HG02623 (cell line): ENCODE measurements around the gene OR8U1.
"Not testable (repeated sequence)": the region's sequence is repeated elsewhere in the genome, so short reads cannot be mapped to it uniquely, and the experiment has no call there.

ENCODE experiments used
- ATAC-seq: cut with Tn5 transposase; IDR thresholded peaks from one replicate; pipeline ENCODE4 v1.9.1; 2021; ENCODE audit warnings: moderate library complexity; ENCODE audit not compliant: unreplicated experiment

Gene OR8U1

DNA sequence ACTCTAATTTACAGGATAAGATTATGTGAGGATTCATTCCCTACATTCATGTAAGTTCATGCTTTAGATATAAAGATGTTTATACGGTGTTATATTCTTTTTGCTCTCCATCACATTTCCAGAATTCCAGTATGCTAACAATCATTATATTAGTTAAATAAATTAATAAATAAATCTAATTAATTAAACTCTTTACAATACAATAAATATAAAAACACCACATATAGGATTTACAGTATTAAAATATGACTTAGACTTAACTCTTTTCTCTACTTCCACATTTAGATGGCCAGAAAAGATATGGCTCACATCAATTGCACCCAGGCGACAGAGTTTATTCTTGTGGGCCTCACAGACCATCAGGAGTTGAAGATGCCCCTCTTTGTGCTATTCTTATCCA, at the start of gene OR8U1:
Gene OR8U1, plus strand, starts transcription at position 301 of the 400 bp plus-strand sequence. Its CDS starts 0 bp downstream, at position 301.
- ATAC-seq: no peak

DNA sequence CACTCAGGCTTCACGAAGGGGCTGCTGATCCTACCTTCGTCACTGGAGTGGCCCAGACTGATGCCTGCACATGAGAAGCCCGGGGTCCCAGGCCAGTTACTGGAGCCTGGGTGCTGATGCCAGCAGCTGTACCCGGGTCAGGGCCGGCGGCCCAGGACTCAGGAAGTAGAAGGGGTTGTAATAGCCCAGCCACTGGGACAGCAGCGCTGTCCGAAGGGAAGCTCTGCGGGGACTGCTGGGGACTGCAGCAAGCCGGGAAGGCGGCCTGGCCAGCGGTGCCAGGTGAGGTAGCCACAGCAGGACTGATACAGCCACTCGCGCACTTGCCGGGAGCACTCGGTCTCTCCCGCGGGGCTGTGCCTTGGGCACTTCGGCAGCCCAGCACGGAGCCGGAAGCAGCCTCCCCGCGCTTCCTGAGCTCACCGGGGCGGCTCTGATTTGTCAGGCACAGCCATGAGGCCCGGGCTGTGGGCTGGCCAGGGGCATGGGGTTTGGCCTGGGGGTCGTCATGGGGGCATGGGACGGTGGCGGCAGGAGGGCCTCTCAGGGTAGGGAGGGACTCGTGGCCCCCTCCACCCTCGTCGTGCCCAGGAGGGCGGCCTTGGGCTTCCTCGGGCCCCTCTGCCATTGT, 43.4 kb upstream of the OR8U1 start:
- no peak for ATAC-seq

DNA sequence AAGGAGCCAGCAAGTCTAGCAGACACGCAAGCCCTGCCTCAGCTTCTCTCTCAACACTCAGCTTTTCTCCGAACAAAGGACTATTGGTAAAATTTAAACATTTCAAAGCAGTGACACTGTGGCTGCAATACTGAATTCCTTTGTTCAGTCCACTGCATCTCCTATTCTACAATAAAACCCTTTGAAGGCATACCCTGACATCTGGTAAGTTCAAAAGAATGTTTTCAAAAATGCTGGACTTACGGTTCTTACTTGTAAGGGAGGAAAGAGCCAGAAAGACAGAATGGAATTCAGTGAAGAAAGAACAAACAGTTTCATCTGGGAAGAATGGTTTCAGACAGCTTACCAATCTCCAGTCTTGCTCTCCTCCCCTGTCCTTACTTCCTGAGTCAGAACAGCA, 42.3 kb upstream of the OR8U1 start:
- no peak for ATAC-seq

DNA sequence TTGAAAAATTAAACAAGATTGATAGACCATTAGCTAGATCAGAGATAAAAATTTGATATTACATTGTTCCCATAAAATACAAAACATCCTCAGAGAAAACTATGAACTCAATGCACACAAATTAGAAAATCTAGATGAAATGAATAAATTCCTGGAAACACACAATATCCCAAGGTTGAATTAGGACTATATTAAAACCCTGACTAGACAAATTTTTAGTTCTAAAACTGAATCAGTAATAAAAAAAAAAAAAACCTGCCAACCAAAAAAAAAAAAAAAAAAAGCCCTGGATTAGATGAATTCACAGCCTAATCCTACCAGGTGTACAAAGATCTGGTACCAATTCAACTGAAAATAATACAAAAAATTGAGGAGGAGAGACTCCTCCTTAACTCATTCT, 35.1 kb upstream of the OR8U1 start:
- ATAC-seq: no peak

DNA sequence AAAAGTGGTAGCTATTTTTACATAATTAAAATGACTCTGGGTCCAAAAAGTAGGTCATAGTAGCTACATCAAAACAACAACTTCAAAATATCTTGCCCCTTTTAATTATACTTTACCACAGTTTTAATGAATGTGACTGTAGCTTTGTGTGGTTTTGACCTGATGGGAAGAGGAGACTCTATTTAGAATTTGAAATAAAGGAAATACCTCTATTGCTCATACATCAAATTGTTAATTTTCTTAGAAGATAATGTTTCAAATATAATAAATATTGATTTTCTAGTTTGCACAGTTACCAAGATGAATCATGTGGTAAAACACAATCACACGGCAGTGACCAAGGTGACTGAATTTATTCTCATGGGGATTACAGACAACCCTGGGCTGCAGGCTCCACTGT, 29.7 kb upstream of the OR8U1 start, which contains the start of gene OR8K1:
Gene OR8K1, plus strand, starts transcription at position 301 of the 400 bp plus-strand sequence. Its CDS starts 0 bp downstream, at position 301.
- ATAC-seq: no peak

DNA sequence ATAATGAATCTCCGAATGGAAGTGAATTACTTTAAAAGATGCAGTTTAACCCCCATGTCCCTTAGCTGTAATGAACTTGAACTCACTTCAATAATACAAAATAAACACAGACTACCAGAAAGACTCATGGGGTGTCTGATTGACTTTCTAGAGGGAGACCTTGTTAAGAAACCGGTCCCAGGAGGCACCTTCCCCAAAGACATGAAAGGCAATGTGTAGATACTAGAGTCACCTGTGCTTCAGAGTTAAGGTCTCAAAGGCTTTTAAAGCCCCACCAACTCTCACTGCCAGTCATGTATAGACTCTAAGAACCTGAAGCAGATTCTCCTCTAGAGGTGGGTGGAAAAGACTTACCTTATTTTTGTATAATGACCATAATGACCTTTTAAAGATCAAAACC, 21.4 kb upstream of the OR8U1 start, which contains the start of gene OR8J1:
Gene OR8J1, plus strand, starts transcription at position 301 of the 400 bp plus-strand sequence. CDS start 5,956 bp downstream, outside the sequence.
- ATAC-seq: no peak

DNA sequence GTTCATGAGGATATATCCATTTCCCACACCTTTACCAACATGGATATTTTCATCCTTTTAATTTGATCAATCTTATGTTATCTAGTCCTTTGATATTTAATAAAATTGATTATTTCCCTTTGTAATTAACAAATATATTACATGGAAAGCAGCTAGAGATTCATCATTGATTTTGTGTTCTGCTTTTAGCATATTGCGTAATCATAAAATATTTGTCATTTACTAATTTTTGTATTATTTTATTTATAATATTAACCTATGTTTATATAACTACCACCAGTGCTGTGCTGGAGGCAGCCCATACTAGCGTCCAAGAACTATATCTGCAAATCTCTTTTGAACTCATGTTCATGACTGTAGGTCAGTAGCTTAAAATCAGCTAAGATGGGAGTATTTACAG, 4.7 kb downstream of the OR8U1 start:
- no peak for ATAC-seq

DNA sequence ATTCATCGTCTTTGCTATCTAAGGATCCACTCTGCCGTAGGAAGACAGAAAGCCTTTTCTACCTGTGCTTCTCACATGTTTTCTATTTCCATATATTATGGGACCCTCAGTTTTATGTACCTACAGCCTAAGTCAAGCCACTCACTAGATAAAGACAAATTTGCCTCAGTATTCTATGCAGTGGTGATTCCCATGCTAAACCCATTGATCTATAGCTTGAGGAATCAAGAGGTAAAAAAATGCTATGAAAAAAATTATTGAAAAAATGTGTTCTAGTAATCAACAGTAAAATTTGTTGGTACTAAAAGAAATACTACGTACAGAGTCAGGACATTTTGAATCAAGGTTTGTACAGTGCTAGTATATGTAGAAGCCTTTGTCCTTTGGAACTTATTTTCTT, 19.0 kb downstream of the OR8U1 start:
- no peak for ATAC-seq

DNA sequence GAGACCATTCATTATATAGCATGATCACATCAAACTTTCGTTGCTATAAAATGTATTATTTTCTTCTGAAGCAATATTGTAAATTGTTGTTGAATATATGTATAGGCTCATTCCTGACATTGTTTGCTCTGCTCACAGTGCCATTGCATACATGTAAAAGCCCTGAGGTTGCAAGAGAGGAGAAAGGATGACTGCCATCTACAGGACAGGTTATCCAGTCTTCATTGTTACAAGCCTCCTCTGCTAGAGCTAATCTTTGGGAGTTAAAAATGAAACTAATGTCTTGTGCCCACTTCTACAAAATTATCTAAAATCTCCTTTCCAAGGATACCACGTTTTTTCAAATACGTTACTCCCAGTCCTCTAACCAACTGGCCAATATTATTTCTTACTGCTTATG, 20.6 kb downstream of the OR8U1 start:
- no peak for ATAC-seq

DNA sequence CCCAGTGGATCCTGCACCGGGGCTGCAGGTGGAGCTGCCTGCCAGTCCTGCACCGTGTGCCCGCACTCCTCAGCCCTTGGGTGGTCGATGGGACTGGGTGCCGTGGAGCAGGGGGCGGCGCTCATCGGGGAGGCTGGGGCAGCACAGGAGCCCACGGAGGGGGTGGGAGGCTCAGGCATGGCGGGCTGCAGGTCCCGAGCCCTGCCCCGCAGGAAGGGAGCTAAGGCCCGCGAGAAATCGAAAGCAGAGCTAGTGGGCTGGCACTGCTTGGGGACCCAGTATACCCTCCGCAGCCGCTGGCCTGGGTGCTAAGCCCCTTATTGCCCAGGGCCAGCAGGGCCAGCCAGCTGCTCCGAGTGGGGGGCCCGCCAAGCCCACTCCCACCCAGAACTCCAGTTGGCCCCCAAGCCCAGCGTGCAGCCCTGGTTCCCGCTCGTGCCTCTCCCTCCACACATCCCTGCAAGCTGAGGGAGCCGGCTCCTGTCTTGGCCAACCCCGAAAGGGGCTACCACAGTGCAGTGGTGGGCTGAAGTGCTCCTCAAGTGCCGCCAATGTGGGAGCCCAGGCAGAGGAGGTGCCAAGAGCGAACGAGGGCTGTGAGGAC, 26.5 kb downstream of the OR8U1 start:
- ATAC-seq: not testable (repeated sequence)

DNA sequence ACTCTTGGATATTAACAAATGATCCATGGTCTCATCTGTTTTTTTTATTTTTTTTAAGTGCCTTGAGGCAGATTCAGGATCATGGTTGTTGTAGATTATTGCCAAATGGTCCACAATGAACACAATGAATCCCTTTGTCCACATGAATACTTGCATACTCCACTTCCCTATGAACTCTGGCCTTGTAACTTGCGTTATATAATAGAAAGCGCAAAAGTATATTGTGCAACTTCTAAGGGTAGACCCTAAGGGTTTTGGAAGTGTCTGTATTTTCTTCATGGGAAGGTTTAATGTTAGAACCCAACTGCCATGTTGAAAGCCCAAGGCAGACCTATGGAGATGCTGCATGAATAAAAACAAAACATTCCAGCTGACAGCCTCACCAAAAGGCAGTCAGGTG, 29.0 kb downstream of the OR8U1 start:
- ATAC-seq: no peak

DNA sequence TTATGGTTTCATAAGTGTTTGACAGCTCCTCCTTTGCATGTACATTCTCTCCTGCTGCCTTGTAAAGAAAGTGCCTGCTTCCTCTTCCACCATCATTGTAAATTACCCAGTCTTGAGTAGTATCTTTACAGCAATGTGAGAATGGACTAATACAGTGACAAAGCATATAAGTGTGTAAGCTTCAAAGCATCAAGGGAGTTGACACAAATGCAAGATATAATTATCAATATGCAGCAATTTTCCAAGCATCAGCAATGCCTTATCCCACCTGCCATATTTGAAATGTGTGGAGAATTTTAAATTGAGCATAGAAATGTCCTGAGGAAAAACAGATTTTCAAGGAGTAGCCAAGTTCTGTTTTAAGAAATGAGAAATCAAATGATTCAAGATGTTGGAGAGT, 35.4 kb downstream of the OR8U1 start:
- ATAC-seq: no peak

DNA sequence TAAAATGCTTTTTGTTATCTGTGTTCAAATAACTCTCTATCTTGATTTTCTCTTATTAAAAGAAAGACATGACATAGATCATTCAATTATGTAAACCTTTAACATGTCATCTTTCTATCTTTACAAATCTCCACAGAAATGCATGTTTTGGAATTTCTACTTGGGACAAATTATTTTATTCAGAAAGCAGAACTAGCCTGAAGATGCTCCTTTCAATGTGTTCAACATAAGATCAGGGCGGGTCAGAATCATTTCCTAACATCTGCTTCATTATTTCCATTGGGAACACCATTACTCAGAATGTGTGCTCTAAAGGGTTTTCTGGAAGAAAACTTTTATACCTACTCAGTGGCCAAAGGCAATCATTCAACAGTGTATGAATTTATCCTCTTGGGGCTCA, 37.0 kb downstream of the OR8U1 start, which contains the start of gene OR5AL1:
Gene OR5AL1, plus strand, starts transcription at position 301 of the 400 bp plus-strand sequence.
- ATAC-seq: no peak
